A549 treated with dexamethasone at 1 μM for 4 hours (cell line): ENCODE measurements around the gene GPLD1. TPM values are rescaled to one million over a fixed set of nuclear protein-coding genes. Genes with fewer than 3 reads are reported as not detected.

Source experiments
- total RNA-seq: library from RNA; stranded (reverse); fragments of 200-300 nt; extraction: Qiagen RNA extraction; gene quantifications from 5 replicates; pipeline ENCODE4 v1.2.3, GENCODE V29; 2022

The GPLD1 gene
- 0.45 to 1.4 TPM (median 1.3 TPM) in 5 replicates for total RNA-seq

DNA sequence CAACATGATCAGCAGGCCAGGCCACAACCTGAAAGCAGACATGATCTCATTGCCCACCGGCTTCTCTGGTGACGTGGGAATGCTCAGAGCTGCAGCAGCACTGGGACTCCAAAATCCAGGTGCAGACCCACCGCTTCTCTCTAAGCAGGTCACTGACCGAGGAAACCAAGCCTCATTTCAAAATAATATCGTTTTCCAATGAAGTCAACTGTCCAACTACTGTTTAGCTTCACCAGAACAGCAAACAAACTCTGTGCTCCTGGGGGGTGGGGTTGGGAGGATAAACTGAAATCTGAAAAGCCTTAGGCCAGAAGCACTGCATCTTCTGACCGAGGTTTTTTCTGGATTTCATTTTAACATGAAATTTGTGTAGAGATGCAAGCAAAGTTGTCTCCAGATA lies at the start of gene GPLD1:
GPLD1 (minus strand) TSS at position 109 of the 400 bp plus-strand sequence; CDS start at position 42, 67 bp downstream.

DNA sequence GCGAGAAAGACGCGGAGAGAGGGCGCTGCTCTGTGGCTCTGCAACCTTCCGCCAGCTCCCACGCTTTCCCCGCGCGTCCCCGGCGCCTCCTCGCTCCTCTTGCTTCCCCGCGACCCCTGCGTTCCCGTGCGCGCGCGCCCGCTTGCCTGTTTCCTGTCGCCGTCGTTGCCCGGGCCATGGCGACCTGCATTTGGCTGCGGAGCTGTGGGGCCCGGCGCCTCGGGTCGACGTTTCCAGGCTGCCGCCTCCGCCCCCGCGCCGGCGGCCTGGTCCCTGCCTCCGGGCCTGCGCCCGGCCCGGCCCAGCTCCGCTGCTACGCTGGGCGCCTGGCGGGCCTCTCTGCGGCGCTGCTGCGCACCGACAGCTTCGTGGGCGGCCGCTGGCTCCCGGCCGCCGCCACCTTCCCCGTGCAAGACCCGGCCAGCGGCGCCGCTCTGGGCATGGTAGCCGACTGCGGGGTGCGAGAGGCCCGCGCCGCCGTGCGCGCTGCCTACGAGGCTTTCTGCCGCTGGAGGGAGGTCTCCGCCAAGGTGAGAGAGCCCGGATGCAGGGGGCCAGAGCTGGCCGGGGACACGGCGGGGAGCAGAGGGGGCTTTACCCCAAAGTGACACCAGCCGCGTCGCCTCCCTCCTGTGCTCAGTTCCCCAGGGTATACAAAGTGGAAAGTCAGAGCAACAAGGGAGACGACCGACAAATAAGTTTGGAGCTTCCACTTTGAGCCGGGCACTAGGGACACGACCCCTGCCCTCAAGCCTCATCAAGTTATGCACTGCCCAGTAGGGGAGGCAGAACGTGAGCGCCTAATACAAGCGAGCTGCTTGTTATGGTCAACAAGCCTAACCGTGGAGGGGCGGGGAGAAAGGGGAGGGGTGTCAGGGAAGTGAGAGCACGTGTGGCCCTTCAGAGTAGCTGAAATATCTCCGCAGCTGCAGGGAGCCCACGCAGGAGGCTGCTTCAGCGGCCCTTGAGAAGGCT lies 5.7 kb upstream of the GPLD1 start, which contains the start of gene ALDH5A1:
ALDH5A1 (plus strand) TSS at position 149 of the 975 bp plus-strand sequence; CDS start at position 177, 28 bp downstream.

DNA sequence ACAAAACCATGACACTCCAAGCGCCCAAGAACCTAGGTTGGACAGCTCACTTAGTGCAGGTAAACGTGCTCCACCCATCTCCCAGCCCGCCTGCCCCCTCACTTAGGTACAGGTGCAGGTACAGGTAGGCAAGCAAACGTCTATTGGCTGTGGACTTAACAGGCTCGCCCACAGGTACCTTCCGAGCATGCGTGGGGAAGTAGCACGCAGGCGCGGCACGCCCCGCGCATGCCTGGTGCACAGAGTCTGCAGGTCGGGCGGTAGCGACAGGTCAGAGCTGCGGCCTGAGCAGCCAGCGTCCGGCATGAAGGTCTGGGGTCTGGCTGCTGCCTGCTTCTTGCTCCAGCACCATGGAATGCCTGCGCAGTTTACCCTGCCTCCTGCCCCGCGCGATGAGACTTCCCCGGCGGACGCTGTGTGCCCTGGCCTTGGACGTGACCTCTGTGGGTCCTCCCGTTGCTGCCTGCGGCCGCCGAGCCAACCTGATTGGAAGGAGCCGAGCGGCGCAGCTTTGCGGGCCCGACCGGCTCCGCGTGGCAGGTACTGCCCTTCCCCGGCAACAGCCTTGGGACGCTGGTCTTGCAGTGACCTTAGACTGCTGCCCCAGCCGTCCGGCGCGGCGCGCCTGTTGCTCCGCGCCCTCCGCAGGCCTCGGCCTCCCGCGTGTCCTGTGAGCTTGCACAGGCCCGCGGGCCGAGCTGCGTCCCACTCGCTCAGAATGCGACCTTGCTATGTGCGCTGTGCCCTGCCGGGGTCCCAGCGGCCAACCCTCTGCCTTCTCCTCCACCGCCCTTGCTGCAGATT lies 86.5 kb downstream of the GPLD1 start, which contains the start of gene MRS2:
MRS2 (plus strand) TSS at position 240 of the 804 bp plus-strand sequence; CDS start at position 351, 111 bp downstream.

Other genes with a start within 250 kb of the GPLD1 start
- gene DCDC2, start 131.5 kb downstream of the GPLD1 start, total RNA-seq = 2.4 to 3.2 TPM (median 2.7 TPM) in 5 replicates
- gene MRS2, start 86.6 kb downstream of the GPLD1 start, total RNA-seq = 19.3 to 22.1 TPM (median 20.4 TPM) in 5 replicates
- gene ALDH5A1, start 5.4 kb upstream of the GPLD1 start, total RNA-seq = 6.4 to 8.6 TPM (median 7.4 TPM) in 5 replicates
- gene KIAA0319, start 156.6 kb upstream of the GPLD1 start, total RNA-seq = 1.6 to 2.0 TPM (median 1.9 TPM) in 5 replicates
- gene TDP2, start 177.3 kb upstream of the GPLD1 start, total RNA-seq = 26.1 to 33.2 TPM (median 29.8 TPM) in 5 replicates
- gene ACOT13, start 177.5 kb upstream of the GPLD1 start, total RNA-seq = 19.3 to 32.2 TPM (median 26.1 TPM) in 5 replicates
- 51.4 to 60.7 TPM (median 58.5 TPM) in 5 replicates for gene C6orf62, start 229.6 kb upstream of the GPLD1 start, total RNA-seq